ENCODE data around the gene SENP8. TPM values are rescaled to one million over a fixed set of nuclear protein-coding genes. Genes with fewer than 3 reads are reported as not detected.

Gene SENP8
- total RNA-seq, 1 experiment from 2014 or later: 3.8 TPM

- intact Hi-C loops (cut with micrococcal nuclease): no loop called here
- Mint-ChIP-seq H3K4me1 (ENCODE audit: insufficient read depth, unreplicated experiment) (peaks cover 18% of the 10 kb centered on the region), H3K4me3 (ENCODE audit: unreplicated experiment) (no peak overlapping the region), H3K27ac (ENCODE audit: low read depth, unreplicated experiment) (no peak overlapping the region), H3K27me3 (ENCODE audit: insufficient read depth, unreplicated experiment) (no peaks in the 10 kb centered on the region), H3K36me3 (ENCODE audit: insufficient read depth, unreplicated experiment) (no peaks in the 10 kb centered on the region), H3K9me3 (ENCODE audit: unreplicated experiment) (no peaks in the 10 kb centered on the region)
- ChIA-PET POLR2A (interaction anchor here (0.7 to 1.5 kb wide), 3 partner anchors 11 to 38 kb away, joined by 3 read pairs; partner anchors contain the start of gene MYO9A), CTCF (no interaction called here)
- no TSS peak for BruUV-seq (replicated peaks)
- no peak for DNase-seq (ENCODE audit: unreplicated experiment)
- no peak for TF ChIP-seq CTCF (IDR thresholded peaks at IDR 0.05; ENCODE audit: unreplicated experiment)
These were observed 12.1 kb upstream of the SENP8 start for GRCh38 chr15:72106068-72106467.

- Mint-ChIP-seq H3K27ac (ENCODE audit: low read depth, unreplicated experiment) (no peak overlapping the region), H3K4me1 (ENCODE audit: insufficient read depth, unreplicated experiment) (peaks cover 27% of the 10 kb centered on the region), H3K9me3 (ENCODE audit: unreplicated experiment) (no peaks in the 10 kb centered on the region), H3K27me3 (ENCODE audit: insufficient read depth, unreplicated experiment) (no peaks in the 10 kb centered on the region), H3K36me3 (ENCODE audit: insufficient read depth, unreplicated experiment) (no peaks in the 10 kb centered on the region), H3K4me3 (ENCODE audit: unreplicated experiment) (no peak overlapping the region)
- ChIA-PET POLR2A (interaction anchor here (0.6 kb wide), 1 partner anchor 169 kb away, joined by 5 read pairs; no protein-coding TSS in a partner anchor), CTCF (interaction anchor here (0.7 kb wide), 1 partner anchor 24 kb away, joined by 3 read pairs; no protein-coding TSS in a partner anchor)
- intact Hi-C loops (cut with micrococcal nuclease): no loop called here
- no TSS peak for BruUV-seq (replicated peaks)
- DNase-seq (ENCODE audit: unreplicated experiment): no peak
- TF ChIP-seq CTCF (IDR thresholded peaks at IDR 0.05; ENCODE audit: unreplicated experiment): no peak
These were observed 7.8 kb upstream of the SENP8 start for GRCh38 chr15:72110355-72110754.

GRCh38 chr15:72112116-72112515 lies 6.1 kb upstream of the SENP8 start:
- intact Hi-C loops (cut with micrococcal nuclease): no loop called here
- Mint-ChIP-seq H3K27ac (ENCODE audit: low read depth, unreplicated experiment) (no peak overlapping the region), H3K36me3 (ENCODE audit: insufficient read depth, unreplicated experiment) (peaks cover 4% of the 10 kb centered on the region), H3K27me3 (ENCODE audit: insufficient read depth, unreplicated experiment) (no peaks in the 10 kb centered on the region), H3K4me3 (ENCODE audit: unreplicated experiment) (no peak overlapping the region), H3K4me1 (ENCODE audit: insufficient read depth, unreplicated experiment) (peaks cover 35% of the 10 kb centered on the region), H3K9me3 (ENCODE audit: unreplicated experiment) (no peaks in the 10 kb centered on the region)
- BruUV-seq (replicated peaks): no TSS peak
- no peak for TF ChIP-seq CTCF (IDR thresholded peaks at IDR 0.05; ENCODE audit: unreplicated experiment)
- POLR2A ChIA-PET: no interaction called here
- no peak for DNase-seq (ENCODE audit: unreplicated experiment)
- CTCF ChIA-PET: interaction anchor here (0.6 kb wide), 2 partner anchors 44 to 188 kb away, joined by 3 read pairs; no protein-coding TSS in a partner anchor

- no peaks in the 10 kb centered on the region for H3K9me3 Mint-ChIP-seq (ENCODE audit: unreplicated experiment)
- POLR2A ChIA-PET: no interaction called here
- BruUV-seq (replicated peaks): no TSS peak
These were observed 5.4 kb upstream of the SENP8 start for GRCh38 chr15:72112805-72113204.

More at GRCh38 chr15:72112805-72113204, 5.4 kb upstream of the SENP8 start:
- Mint-ChIP-seq H3K4me1 (ENCODE audit: insufficient read depth, unreplicated experiment) (peaks cover 34% of the 10 kb centered on the region), H3K36me3 (ENCODE audit: insufficient read depth, unreplicated experiment) (peaks cover 6% of the 10 kb centered on the region), H3K4me3 (ENCODE audit: unreplicated experiment) (no peak overlapping the region), H3K27me3 (ENCODE audit: insufficient read depth, unreplicated experiment) (no peaks in the 10 kb centered on the region), H3K27ac (ENCODE audit: low read depth, unreplicated experiment) (no peak overlapping the region)
- CTCF ChIA-PET: interaction anchor here (1.4 kb wide), 1 partner anchor 44 kb away, joined by 4 read pairs; no protein-coding TSS in a partner anchor
- DNase-seq (ENCODE audit: unreplicated experiment): no peak
- intact Hi-C loops (cut with micrococcal nuclease): no loop called here
- TF ChIP-seq CTCF (IDR thresholded peaks at IDR 0.05; ENCODE audit: unreplicated experiment): no peak
